ENCODE measurements around the gene FXYD4.

Gene FXYD4

DNA sequence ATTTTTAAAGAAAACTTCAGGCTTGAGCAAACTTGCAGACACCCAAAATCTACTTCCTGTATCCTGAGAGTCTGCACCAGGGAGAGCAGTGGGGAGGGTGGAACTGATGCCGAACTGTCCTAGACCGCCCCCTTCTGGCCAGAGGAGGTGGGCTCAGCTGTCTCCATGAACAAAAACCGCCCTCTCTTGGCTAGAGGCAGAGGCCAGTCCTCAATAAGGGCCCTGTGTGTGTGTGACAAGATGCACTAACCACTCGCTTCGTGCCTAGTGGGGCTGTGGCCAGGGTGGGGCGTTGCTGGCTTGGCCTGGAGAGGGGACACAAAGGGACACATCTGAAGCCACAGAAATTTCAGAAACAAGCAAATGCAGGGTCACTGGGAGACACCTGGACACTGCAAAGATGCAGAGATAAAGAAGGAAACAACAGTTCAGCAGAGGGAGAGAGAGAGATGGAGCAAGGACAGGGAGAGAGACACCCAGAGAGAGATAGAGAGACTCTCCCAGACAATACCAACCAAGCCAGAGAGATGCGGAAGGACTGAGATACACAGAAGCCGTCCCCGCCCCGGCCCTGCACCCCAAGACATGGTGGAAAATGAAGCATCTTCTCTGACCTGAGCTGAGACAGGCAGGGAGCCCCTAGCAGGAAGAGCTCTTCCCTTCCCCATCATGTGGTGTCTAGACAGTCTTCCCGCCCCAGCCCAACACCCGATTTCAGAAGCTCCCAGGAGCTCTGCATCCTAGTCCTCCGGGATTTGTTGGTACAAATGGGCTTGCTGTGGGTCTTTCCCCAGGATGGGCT lies 22.7 kb upstream of the FXYD4 start:
- Histone ChIP-seq H3K27ac (ENCODE audit: low read depth, low read length) (no peak overlapping the region), H2AFZ (ENCODE audit: insufficient read depth, low read length, poor library complexity) (no peak overlapping the region), H2BK12ac (ENCODE audit: low read length) (no peak overlapping the region), H3K9ac (ENCODE audit: low read length) (no peak overlapping the region), H3K4ac (ENCODE audit: low read depth, low read length) (no peak overlapping the region), H3K9me3 (ENCODE audit: insufficient read depth, low read depth, low read length) (no peaks in the 10 kb centered on the region), H4K12ac (ENCODE audit: low read depth, low read length) (no peak overlapping the region), H4K8ac (ENCODE audit: low read depth, low read length) (no peak overlapping the region), H3K79me2 (ENCODE audit: control insufficient read depth, insufficient read depth, low read length, poor library complexity) (no peaks in the 10 kb centered on the region), H3K4me2 (ENCODE audit: low read length) (no peak overlapping the region), H2BK5ac (ENCODE audit: low read depth, low read length, poor library complexity) (no peak overlapping the region), H3K27me3 (ENCODE audit: insufficient read depth, low read length) (no peaks in the 10 kb centered on the region), H3K4me3 (ENCODE audit: low read depth, low read length) (no peak overlapping the region), H3K23ac (ENCODE audit: low read length) (no peak overlapping the region), H3K4me1 (ENCODE audit: control insufficient read depth in 1 of 2, insufficient read depth in 2 of 2, low read length in 2 of 2) (peaks cover 11 to 12% of the 10 kb centered on the region in 2 experiments), H3K36me3 (ENCODE audit: control insufficient read depth in 1 of 2, insufficient read depth in 2 of 2, low read length in 2 of 2) (no peaks in the 10 kb centered on the region), H3K79me1 (ENCODE audit: low read length) (no peaks in the 10 kb centered on the region), H2AK5ac (ENCODE audit: low read length) (no peak overlapping the region), H3K14ac (ENCODE audit: low read length) (no peak overlapping the region), H2BK120ac (ENCODE audit: insufficient read depth, low read length, poor library complexity) (no peak overlapping the region), H4K91ac (ENCODE audit: low read depth, low read length) (no peak overlapping the region), H3K18ac (ENCODE audit: low read length) (no peak overlapping the region)
- no CpG with 5 or more reads among the region's 13 CpGs for WGBS (ENCODE audit: extremely low coverage, insufficient coverage, insufficient read length)
- peak; percentile 82 to 91 for DNase-seq

DNA sequence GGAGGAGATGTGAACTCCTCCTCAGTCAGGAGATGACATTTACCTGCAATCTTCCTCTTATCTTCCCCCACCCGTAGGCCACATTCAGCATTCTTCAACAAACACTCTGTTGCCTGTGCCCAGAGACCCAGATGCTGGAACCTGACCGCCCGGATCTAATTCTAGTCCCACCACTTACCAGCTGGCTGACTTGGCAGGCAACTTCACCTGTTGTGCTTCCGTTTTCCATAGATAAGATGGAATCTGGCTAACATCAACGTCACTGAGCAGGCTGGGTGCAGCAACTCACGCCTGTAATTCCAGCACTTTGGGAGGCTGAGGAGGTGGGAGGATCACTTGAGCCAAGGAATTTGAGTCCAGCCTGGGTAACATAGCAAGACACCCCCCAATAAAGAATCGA lies 21.3 kb upstream of the FXYD4 start:
- no peak overlapping the region for H4K12ac ChIP-seq (ENCODE audit: low read depth, low read length)
- no peak overlapping the region for H3K23ac ChIP-seq (ENCODE audit: low read length)
- H2BK12ac ChIP-seq (ENCODE audit: low read length), result no peak overlapping the region
- no peaks in the 10 kb centered on the region for H3K27me3 ChIP-seq (ENCODE audit: insufficient read depth, low read length)
- H3K9ac ChIP-seq (ENCODE audit: low read length), result no peak overlapping the region
- peaks cover 11 to 12% of the 10 kb centered on the region in 2 experiments for H3K4me1 ChIP-seq (ENCODE audit: control insufficient read depth in 1 of 2, insufficient read depth in 2 of 2, low read length in 2 of 2)
- H3K14ac ChIP-seq (ENCODE audit: low read length), result no peak overlapping the region
- DNase-seq, result peak; percentile 90 to 95
- no peak overlapping the region for H4K8ac ChIP-seq (ENCODE audit: low read depth, low read length)
- no peak overlapping the region for H4K91ac ChIP-seq (ENCODE audit: low read depth, low read length)
- H3K9me3 ChIP-seq (ENCODE audit: insufficient read depth, low read depth, low read length), result no peaks in the 10 kb centered on the region
- H3K4me3 ChIP-seq (ENCODE audit: low read depth, low read length), result no peak overlapping the region
- H2AK5ac ChIP-seq (ENCODE audit: low read length), result no peak overlapping the region
- H3K27ac ChIP-seq (ENCODE audit: low read depth, low read length), result no peak overlapping the region
- no peak overlapping the region for H2BK5ac ChIP-seq (ENCODE audit: low read depth, low read length, poor library complexity)
- H2BK120ac ChIP-seq (ENCODE audit: insufficient read depth, low read length, poor library complexity), result no peak overlapping the region
- H3K79me1 ChIP-seq (ENCODE audit: low read length), result no peaks in the 10 kb centered on the region
- H3K18ac ChIP-seq (ENCODE audit: low read length), result no peak overlapping the region
- no peak overlapping the region for H3K4me2 ChIP-seq (ENCODE audit: low read length)
- no peak overlapping the region for H2AFZ ChIP-seq (ENCODE audit: insufficient read depth, low read length, poor library complexity)
- no peaks in the 10 kb centered on the region for H3K79me2 ChIP-seq (ENCODE audit: control insufficient read depth, insufficient read depth, low read length, poor library complexity)
- H3K4ac ChIP-seq (ENCODE audit: low read depth, low read length), result no peak overlapping the region
- H3K36me3 ChIP-seq (ENCODE audit: control insufficient read depth in 1 of 2, insufficient read depth in 2 of 2, low read length in 2 of 2), result no peaks in the 10 kb centered on the region
- WGBS (ENCODE audit: extremely low coverage, insufficient coverage, insufficient read length), result no CpG with 5 or more reads among the region's 7 CpGs

DNA sequence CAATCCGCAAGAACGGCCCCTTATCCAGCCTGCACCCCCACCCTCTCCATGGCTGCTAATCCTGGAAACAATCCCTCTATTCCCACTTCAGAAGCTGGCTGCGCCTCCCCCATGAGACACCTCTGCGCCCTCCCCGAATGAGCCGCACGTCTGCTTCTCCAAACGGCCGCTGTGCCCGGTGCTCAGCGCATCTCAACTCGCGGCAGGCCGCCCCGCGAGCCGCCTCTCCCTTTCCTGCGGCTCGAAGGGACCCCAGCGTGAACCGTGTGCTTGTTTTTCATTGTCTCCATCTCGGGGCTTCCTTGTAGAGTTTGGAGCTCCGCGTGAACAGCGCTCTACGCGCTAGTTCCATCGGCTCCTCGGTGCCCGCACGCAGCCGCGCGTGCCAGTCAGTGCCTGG lies 20.8 kb upstream of the FXYD4 start:
- WGBS (ENCODE audit: extremely low coverage, insufficient coverage, insufficient read length), result no CpG with 5 or more reads among the region's 34 CpGs
- Histone ChIP-seq H2BK12ac (ENCODE audit: low read length) (no peak overlapping the region), H3K18ac (ENCODE audit: low read length) (no peak overlapping the region), H4K12ac (ENCODE audit: low read depth, low read length) (no peak overlapping the region), H4K91ac (ENCODE audit: low read depth, low read length) (no peak overlapping the region), H3K36me3 (ENCODE audit: control insufficient read depth in 1 of 2, insufficient read depth in 2 of 2, low read length in 2 of 2) (no peaks in the 10 kb centered on the region), H2BK120ac (ENCODE audit: insufficient read depth, low read length, poor library complexity) (no peak overlapping the region), H3K4me2 (ENCODE audit: low read length) (no peak overlapping the region), H3K27me3 (ENCODE audit: insufficient read depth, low read length) (no peaks in the 10 kb centered on the region), H2AK5ac (ENCODE audit: low read length) (no peak overlapping the region), H3K9me3 (ENCODE audit: insufficient read depth, low read depth, low read length) (no peaks in the 10 kb centered on the region), H3K79me1 (ENCODE audit: low read length) (no peaks in the 10 kb centered on the region), H3K23ac (ENCODE audit: low read length) (no peak overlapping the region), H3K79me2 (ENCODE audit: control insufficient read depth, insufficient read depth, low read length, poor library complexity) (no peaks in the 10 kb centered on the region), H2AFZ (ENCODE audit: insufficient read depth, low read length, poor library complexity) (no peak overlapping the region), H3K4me3 (ENCODE audit: low read depth, low read length) (no peak overlapping the region), H3K27ac (ENCODE audit: low read depth, low read length) (no peak overlapping the region), H3K4ac (ENCODE audit: low read depth, low read length) (no peak overlapping the region), H4K8ac (ENCODE audit: low read depth, low read length) (no peak overlapping the region), H3K9ac (ENCODE audit: low read length) (no peak overlapping the region), H3K4me1 (ENCODE audit: control insufficient read depth in 1 of 2, insufficient read depth in 2 of 2, low read length in 2 of 2) (peaks cover 11 to 12% of the 10 kb centered on the region in 2 experiments), H3K14ac (ENCODE audit: low read length) (no peak overlapping the region), H2BK5ac (ENCODE audit: low read depth, low read length, poor library complexity) (no peak overlapping the region)
- no peak for DNase-seq

DNA sequence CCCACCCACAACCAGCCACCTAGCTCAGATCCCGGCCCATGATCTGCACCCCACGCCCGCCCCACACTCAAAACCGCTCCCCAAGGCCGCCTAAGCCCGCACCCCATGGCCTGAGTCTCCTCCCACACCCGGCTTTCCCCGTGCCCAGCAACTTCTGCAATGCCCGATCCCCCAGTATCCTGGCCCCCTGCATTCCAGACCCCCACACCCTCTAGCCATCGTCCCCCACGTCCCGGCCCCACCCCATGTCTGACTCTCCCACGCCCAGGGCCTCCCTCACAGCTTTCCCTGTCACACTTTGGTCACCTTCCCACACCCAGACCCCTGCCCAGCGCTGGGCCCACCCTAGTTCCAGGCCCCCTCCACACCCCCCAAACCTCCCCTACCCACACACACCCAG lies 20.1 kb upstream of the FXYD4 start:
- Histone ChIP-seq H3K9me3 (ENCODE audit: insufficient read depth, low read depth, low read length) (no peaks in the 10 kb centered on the region), H4K91ac (ENCODE audit: low read depth, low read length) (no peak overlapping the region), H3K9ac (ENCODE audit: low read length) (no peak overlapping the region), H3K18ac (ENCODE audit: low read length) (no peak overlapping the region), H2BK120ac (ENCODE audit: insufficient read depth, low read length, poor library complexity) (no peak overlapping the region), H3K27me3 (ENCODE audit: insufficient read depth, low read length) (no peaks in the 10 kb centered on the region), H3K4me2 (ENCODE audit: low read length) (no peak overlapping the region), H3K79me2 (ENCODE audit: control insufficient read depth, insufficient read depth, low read length, poor library complexity) (no peaks in the 10 kb centered on the region), H2BK5ac (ENCODE audit: low read depth, low read length, poor library complexity) (no peak overlapping the region), H2BK12ac (ENCODE audit: low read length) (no peak overlapping the region), H3K4me3 (ENCODE audit: low read depth, low read length) (no peak overlapping the region), H3K4ac (ENCODE audit: low read depth, low read length) (no peak overlapping the region), H3K4me1 (ENCODE audit: control insufficient read depth in 1 of 2, insufficient read depth in 2 of 2, low read length in 2 of 2) (peaks cover 11 to 12% of the 10 kb centered on the region in 2 experiments), H3K79me1 (ENCODE audit: low read length) (no peaks in the 10 kb centered on the region), H4K12ac (ENCODE audit: low read depth, low read length) (no peak overlapping the region), H3K14ac (ENCODE audit: low read length) (no peak overlapping the region), H4K8ac (ENCODE audit: low read depth, low read length) (no peak overlapping the region), H2AFZ (ENCODE audit: insufficient read depth, low read length, poor library complexity) (no peak overlapping the region), H3K27ac (ENCODE audit: low read depth, low read length) (no peak overlapping the region), H3K23ac (ENCODE audit: low read length) (no peak overlapping the region), H3K36me3 (ENCODE audit: control insufficient read depth in 1 of 2, insufficient read depth in 2 of 2, low read length in 2 of 2) (no peaks in the 10 kb centered on the region), H2AK5ac (ENCODE audit: low read length) (no peak overlapping the region)
- DNase-seq, result no peak
- no CpG with 5 or more reads among the region's 14 CpGs for WGBS (ENCODE audit: extremely low coverage, insufficient coverage, insufficient read length)
